Measurements from ENCODE around the gene CENPE. TPM values are rescaled to one million over a fixed set of nuclear protein-coding genes. Genes with fewer than 3 reads are reported as not detected.

The CENPE gene
- total RNA-seq, 1 donor from 2014 or later: 95.2 TPM

DNA sequence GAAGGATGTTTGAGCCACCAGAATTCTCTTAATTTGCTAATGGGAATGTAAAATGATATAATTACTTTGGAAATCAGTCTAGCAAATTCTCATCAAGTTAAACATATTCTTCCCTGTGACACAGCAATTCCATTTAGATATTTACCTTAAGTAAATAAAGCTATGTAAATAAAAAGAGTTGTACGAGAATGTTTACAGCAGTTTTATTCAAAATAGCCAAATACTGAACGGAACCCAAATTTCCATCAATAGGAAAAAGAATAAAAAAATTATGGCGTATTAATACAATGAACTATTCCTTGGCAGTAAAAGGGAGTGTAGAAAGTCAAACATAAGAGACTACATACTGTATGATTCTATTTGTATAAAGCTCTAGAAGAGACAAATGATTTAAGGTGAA is 45.8 kb downstream of the CENPE start:
- no peaks in the 10 kb centered on the region for H3K4me1 ChIP-seq
- H3K4me2 ChIP-seq: no peak overlapping the region
- H3K4me3 ChIP-seq: no peak overlapping the region
- no peaks in the 10 kb centered on the region for H3F3A ChIP-seq (ENCODE audit: low read depth)
- Mint-ChIP-seq H3K27ac (no peak overlapping the region), H3K4me3 (no peak overlapping the region), H3K9me3 (no peaks in the 10 kb centered on the region), H3K36me3 (peaks cover 49% of the 10 kb centered on the region), H3K4me1 (no peaks in the 10 kb centered on the region), H3K27me3 (ENCODE audit: insufficient read depth, low read depth) (no peaks in the 10 kb centered on the region)
- TF ChIP-seq EZH2phosphoT487 (IDR thresholded peaks at IDR 0.05) (no peak), EZH2 (IDR thresholded peaks at IDR 0.05) (no peak)
- TF ChIP-seq, protein P1, sequence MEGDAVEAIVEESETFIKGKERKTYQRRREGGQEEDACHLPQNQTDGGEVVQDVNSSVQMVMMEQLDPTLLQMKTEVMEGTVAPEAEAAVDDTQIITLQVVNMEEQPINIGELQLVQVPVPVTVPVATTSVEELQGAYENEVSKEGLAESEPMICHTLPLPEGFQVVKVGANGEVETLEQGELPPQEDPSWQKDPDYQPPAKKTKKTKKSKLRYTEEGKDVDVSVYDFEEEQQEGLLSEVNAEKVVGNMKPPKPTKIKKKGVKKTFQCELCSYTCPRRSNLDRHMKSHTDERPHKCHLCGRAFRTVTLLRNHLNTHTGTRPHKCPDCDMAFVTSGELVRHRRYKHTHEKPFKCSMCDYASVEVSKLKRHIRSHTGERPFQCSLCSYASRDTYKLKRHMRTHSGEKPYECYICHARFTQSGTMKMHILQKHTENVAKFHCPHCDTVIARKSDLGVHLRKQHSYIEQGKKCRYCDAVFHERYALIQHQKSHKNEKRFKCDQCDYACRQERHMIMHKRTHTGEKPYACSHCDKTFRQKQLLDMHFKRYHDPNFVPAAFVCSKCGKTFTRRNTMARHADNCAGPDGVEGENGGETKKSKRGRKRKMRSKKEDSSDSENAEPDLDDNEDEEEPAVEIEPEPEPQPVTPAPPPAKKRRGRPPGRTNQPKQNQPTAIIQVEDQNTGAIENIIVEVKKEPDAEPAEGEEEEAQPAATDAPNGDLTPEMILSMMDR (IDR thresholded peaks at IDR 0.05): no peak
- H3K27me3 ChIP-seq: no peaks in the 10 kb centered on the region
- no peak overlapping the region for H3K9ac ChIP-seq
- peaks cover 18% of the 10 kb centered on the region for H3K36me3 ChIP-seq
- DNase-seq (ENCODE audit: low spot score): no peak
- no peaks in the 10 kb centered on the region for H3K9me3 ChIP-seq (ENCODE audit: low read depth)
- H3K27ac ChIP-seq: no peak overlapping the region
- H3K79me2 ChIP-seq (ENCODE audit: low read depth): no peaks in the 10 kb centered on the region
- no peaks in the 10 kb centered on the region for H4K20me1 ChIP-seq (ENCODE audit: low read depth)
- no peak overlapping the region for H2AFZ ChIP-seq (replicated peaks)

DNA sequence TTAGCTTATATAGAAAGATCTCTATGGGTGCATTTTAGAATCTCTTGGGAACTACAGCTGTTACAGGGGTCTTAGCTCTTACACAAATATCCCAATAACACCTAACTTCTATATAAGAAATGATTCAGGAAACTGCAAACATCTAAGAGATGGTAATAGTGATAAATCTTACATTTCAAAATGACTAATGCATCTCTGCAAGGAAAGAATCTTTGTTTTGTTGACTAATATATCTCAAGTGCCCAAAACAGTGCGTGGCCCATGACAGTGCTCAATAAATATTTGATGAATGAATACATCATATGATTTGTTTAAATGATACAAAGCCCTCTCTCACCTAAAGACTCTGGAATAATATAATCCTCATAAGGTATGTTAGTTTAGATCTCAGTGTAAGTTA is 47.5 kb downstream of the CENPE start:
- peaks cover 22% of the 10 kb centered on the region for H3K36me3 ChIP-seq
- H3K4me1 Mint-ChIP-seq: no peaks in the 10 kb centered on the region
- H3K4me3 ChIP-seq: no peak overlapping the region
- TF ChIP-seq EZH2phosphoT487 (IDR thresholded peaks at IDR 0.05): no peak
- TF ChIP-seq EZH2 (IDR thresholded peaks at IDR 0.05): no peak
- TF ChIP-seq, protein P1 (IDR thresholded peaks at IDR 0.05): no peak
- no peak for DNase-seq (ENCODE audit: low spot score)
- no peak overlapping the region for H2AFZ ChIP-seq (replicated peaks)
- H3K27me3 ChIP-seq: no peaks in the 10 kb centered on the region
- no peaks in the 10 kb centered on the region for H3K9me3 ChIP-seq (ENCODE audit: low read depth)
- no peaks in the 10 kb centered on the region for H3K79me2 ChIP-seq (ENCODE audit: low read depth)
- H3K9ac ChIP-seq: no peak overlapping the region
- no peaks in the 10 kb centered on the region for H3F3A ChIP-seq (ENCODE audit: low read depth)
- H3K27me3 Mint-ChIP-seq (ENCODE audit: insufficient read depth, low read depth): no peaks in the 10 kb centered on the region
- no peak overlapping the region for H3K27ac Mint-ChIP-seq
- no peak overlapping the region for H3K27ac ChIP-seq
- H3K4me1 ChIP-seq: no peaks in the 10 kb centered on the region
- H4K20me1 ChIP-seq (ENCODE audit: low read depth): no peaks in the 10 kb centered on the region
- no peak overlapping the region for H3K4me2 ChIP-seq
- no peaks in the 10 kb centered on the region for H3K9me3 Mint-ChIP-seq
- peaks cover 45% of the 10 kb centered on the region for H3K36me3 Mint-ChIP-seq
- H3K4me3 Mint-ChIP-seq: no peak overlapping the region

DNA sequence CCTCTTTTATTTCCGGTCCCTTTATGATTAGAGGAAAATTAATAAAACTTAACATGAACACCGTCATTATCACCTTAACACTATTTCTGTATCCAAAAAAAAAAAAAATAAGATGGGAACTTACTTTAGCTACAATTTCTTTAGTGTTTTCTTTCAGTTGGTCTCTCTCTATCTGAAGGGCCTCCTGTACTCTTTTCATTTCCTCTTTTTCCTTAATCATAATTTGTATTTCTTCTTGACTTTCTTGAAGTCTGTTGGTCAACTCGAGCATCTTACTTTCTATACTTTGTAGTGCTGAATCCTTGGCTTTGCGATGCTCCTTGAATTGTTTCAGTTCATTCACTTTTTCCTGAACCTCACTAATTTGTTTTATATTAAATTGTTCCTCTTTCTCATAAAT is 53.2 kb downstream of the CENPE start:
- no peak overlapping the region for H3K4me2 ChIP-seq
- H3K9ac ChIP-seq: no peak overlapping the region
- no peak for TF ChIP-seq EZH2phosphoT487 (IDR thresholded peaks at IDR 0.05)
- no peak for TF ChIP-seq EZH2 (IDR thresholded peaks at IDR 0.05)
- TF ChIP-seq, protein P1 (IDR thresholded peaks at IDR 0.05): no peak
- Mint-ChIP-seq H3K4me1 (no peaks in the 10 kb centered on the region), H3K36me3 (peaks cover 45% of the 10 kb centered on the region), H3K27me3 (ENCODE audit: insufficient read depth, low read depth) (no peaks in the 10 kb centered on the region), H3K9me3 (no peaks in the 10 kb centered on the region), H3K27ac (no peak overlapping the region), H3K4me3 (no peak overlapping the region)
- H3K79me2 ChIP-seq (ENCODE audit: low read depth): no peaks in the 10 kb centered on the region
- H3K9me3 ChIP-seq (ENCODE audit: low read depth): no peaks in the 10 kb centered on the region
- H3K36me3 ChIP-seq: peaks cover 44% of the 10 kb centered on the region
- H3K27ac ChIP-seq: no peak overlapping the region
- H3K4me1 ChIP-seq: no peaks in the 10 kb centered on the region
- no peaks in the 10 kb centered on the region for H3K27me3 ChIP-seq
- no peak for DNase-seq (ENCODE audit: low spot score)
- no peak overlapping the region for H2AFZ ChIP-seq (replicated peaks)
- H3F3A ChIP-seq (ENCODE audit: low read depth): no peaks in the 10 kb centered on the region
- no peak overlapping the region for H3K4me3 ChIP-seq
- H4K20me1 ChIP-seq (ENCODE audit: low read depth): no peaks in the 10 kb centered on the region

All from neural progenitor cell (in vitro differentiated cells).